GM03348 (cell line): ENCODE results near the gene ACYP2.
A peak's percentile ranks its signal among the peaks of the same experiment; 100 is the strongest.

ENCODE experiments used
- DNase-seq: peaks from one replicate; pipeline ENCODE4 v3.0.0; 2012; ENCODE audit warnings: low spot score

Gene ACYP2

GRCh38 chr2:54158311-54158710 is 42.9 kb downstream of the ACYP2 start:
- DNase-seq: no peak

GRCh38 chr2:54161660-54162424 is 46.4 kb downstream of the ACYP2 start:
- DNase-seq: peak; percentile 13

GRCh38 chr2:54164106-54164505 is 48.7 kb downstream of the ACYP2 start:
- DNase-seq: no peak

GRCh38 chr2:54166121-54166773 is 50.8 kb downstream of the ACYP2 start:
- DNase-seq: peak; percentile 20

- DNase-seq: peak; percentile 63
These were observed 61.2 kb downstream of the ACYP2 start for GRCh38 chr2:54176577-54176976.

- no peak for DNase-seq
These were observed 67.9 kb downstream of the ACYP2 start for GRCh38 chr2:54183281-54183680.

GRCh38 chr2:54183972-54184371 is 68.6 kb downstream of the ACYP2 start:
- no peak for DNase-seq

GRCh38 chr2:54185105-54185504 is 69.7 kb downstream of the ACYP2 start:
- DNase-seq: no peak

GRCh38 chr2:54187331-54187730 is 71.9 kb downstream of the ACYP2 start:
- no peak for DNase-seq

GRCh38 chr2:54189539-54189938 is 74.1 kb downstream of the ACYP2 start:
- DNase-seq: no peak

GRCh38 chr2:54191361-54192135 is 76.1 kb downstream of the ACYP2 start:
- peak; percentile 36 for DNase-seq

- no peak for DNase-seq
These were observed 79.6 kb downstream of the ACYP2 start for GRCh38 chr2:54194761-54195750.

GRCh38 chr2:54196646-54197045 is 81.2 kb downstream of the ACYP2 start:
- DNase-seq: no peak

- DNase-seq: peak; percentile 16
These were observed 89.1 kb downstream of the ACYP2 start for GRCh38 chr2:54204476-54204875.

GRCh38 chr2:54206596-54206995 is 91.2 kb downstream of the ACYP2 start:
- peak; percentile 37 for DNase-seq

- no peak for DNase-seq
These were observed 92.3 kb downstream of the ACYP2 start for GRCh38 chr2:54207666-54208195.

- DNase-seq: peak; percentile 58
These were observed 93.2 kb downstream of the ACYP2 start for GRCh38 chr2:54208364-54209240.

- DNase-seq: no peak
These were observed 94.0 kb downstream of the ACYP2 start for GRCh38 chr2:54209379-54209778.

GRCh38 chr2:54212456-54212855 is 97.0 kb downstream of the ACYP2 start:
- peak; percentile 89 for DNase-seq

GRCh38 chr2:54213082-54213481 is 97.7 kb downstream of the ACYP2 start:
- no peak for DNase-seq
